GM12865 (cell line): Measurements from ENCODE around the gene NTRK3.
"Not testable (repeated sequence)": the region's sequence is repeated elsewhere in the genome, so short reads cannot be mapped to it uniquely, and the experiment has no call there.

Experiments
- DNase-seq: peaks from one replicate; pipeline ENCODE4 v3.0.0; 2010; ENCODE audit warnings: low read depth
- H3K4me3 ChIP-seq: 2 replicates; pipeline ENCODE4 v1.5.1; 2011; ENCODE audit warnings: mild to moderate bottlenecking, low read depth, low read length, control low read depth
- CTCF ChIP-seq: IDR thresholded peaks from 2 replicates; pipeline ENCODE4 v1.5.1; 2011; ENCODE audit warnings: low read length, control low read depth, low read depth, inconsistent platforms; ENCODE audit not compliant: insufficient read depth; ENCODE audit errors: missing control alignments

The NTRK3 gene

GRCh38 chr15:88035381-88035780 lies 221.2 kb downstream of the NTRK3 start:
- DNase-seq = no peak
- H3K4me3 ChIP-seq = no peak overlapping the region
- no peak for TF ChIP-seq CTCF

- not testable (repeated sequence) for DNase-seq, H3K4me3 ChIP-seq
These were observed 223.1 kb downstream of the NTRK3 start for GRCh38 chr15:88033421-88033820.

GRCh38 chr15:88032787-88033186 lies 223.8 kb downstream of the NTRK3 start:
- TF ChIP-seq CTCF = no peak
- DNase-seq = no peak
- no peak overlapping the region for H3K4me3 ChIP-seq

- TF ChIP-seq CTCF = no peak
- no peak overlapping the region for H3K4me3 ChIP-seq
- DNase-seq = no peak
These were observed 225.1 kb downstream of the NTRK3 start for GRCh38 chr15:88031461-88031860.

- TF ChIP-seq CTCF = no peak
- no peak overlapping the region for H3K4me3 ChIP-seq
- DNase-seq = no peak
These were observed 226.8 kb downstream of the NTRK3 start for GRCh38 chr15:88029696-88030095.

GRCh38 chr15:88028024-88028423 lies 228.5 kb downstream of the NTRK3 start:
- DNase-seq = no peak
- TF ChIP-seq CTCF = no peak
- H3K4me3 ChIP-seq = no peak overlapping the region

- H3K4me3 ChIP-seq = no peak overlapping the region
- DNase-seq = no peak
- TF ChIP-seq CTCF = no peak
These were observed 232.6 kb downstream of the NTRK3 start for GRCh38 chr15:88023914-88024313.
